SK-N-SH (cell line): ENCODE results near the gene MTG1. TPM values are rescaled to one million over a fixed set of nuclear protein-coding genes. Genes with fewer than 3 reads are reported as not detected.

Source experiments
- CTCF ChIA-PET: fragments of 300-600, 350-600 bp; formaldehyde crosslinking; extraction: SDS; loops from one replicate; lab custom pipeline; 2021; lab: Yijun Ruan, JAX
- POLR2A ChIA-PET: fragments of 350-600 bp; sonication (Branson Sonifier 250); formaldehyde crosslinking; extraction: SDS; loops from one replicate; lab custom pipeline; 2020; ENCODE audit warnings: antibody characterized with exemption, inconsistent platforms; lab: Yijun Ruan, JAX
- DNase-seq: peaks from one replicate; pipeline ENCODE4 v3.0.0; 2012
- H2AFZ ChIP-seq: fragments of 200-600 bp; sonication (generic); 2 replicates; pipeline ENCODE4 v1.8.1; 2016; ENCODE audit warnings: antibody characterized with exemption, mild to moderate bottlenecking, low read depth
- H3F3A ChIP-seq: fragments of 200-600 bp; sonication (generic); replicated peaks from 2 replicates; pipeline ENCODE3; 2016; ENCODE audit warnings: antibody characterized with exemption, mild to moderate bottlenecking; ENCODE audit not compliant: insufficient read depth
- H3K27ac ChIP-seq, 2 experiments: fragments of 200-500 bp in 1 of 2; fragments of 200-600 bp in 1 of 2; sonication (Bioruptor generic) in 1 of 2; sonication (generic), shearing (Covaris generic) in 1 of 2; 2 replicates each; pipeline versions ENCODE4 v1.5.1 to v1.6.1; 2014 to 2016; ENCODE audit warnings: low read depth in 2 of 2, inconsistent platforms in 1 of 2, low read length in 1 of 2, mild to moderate bottlenecking in 1 of 2, mixed read lengths in 1 of 2
- H3K27me3 ChIP-seq: fragments of 200-600 bp; sonication (generic), shearing (Covaris generic); 2 replicates; pipeline ENCODE4 v1.6.1; 2016; ENCODE audit warnings: mixed run types; ENCODE audit not compliant: insufficient read depth
- H3K36me3 ChIP-seq, 2 experiments: fragments of 200-500 bp in 1 of 2; fragments of 200-600 bp in 1 of 2; sonication (Bioruptor generic) in 1 of 2; sonication (generic) in 1 of 2; replicated peaks in 1 of 2; 2 replicates each; pipeline versions ENCODE3 to v1.5.1; 2014 to 2016; ENCODE audit warnings: low read length in 1 of 2, mild to moderate bottlenecking in 1 of 2; ENCODE audit not compliant: insufficient read depth in 2 of 2, control insufficient read depth in 1 of 2
- H3K4me1 ChIP-seq, 2 experiments: fragments of 200-500 bp in 1 of 2; fragments of 200-600 bp in 1 of 2; sonication (Bioruptor generic) in 1 of 2; sonication (generic), shearing (Covaris generic) in 1 of 2; 2 replicates each; pipeline versions ENCODE4 v1.5.1 to v1.6.1; 2014 to 2016; ENCODE audit warnings: low read depth in 1 of 2, low read length in 1 of 2, mixed run types in 1 of 2; ENCODE audit not compliant: insufficient read depth in 2 of 2, control insufficient read depth in 1 of 2
- H3K4me2 ChIP-seq: fragments of 200-600 bp; sonication (generic), shearing (Covaris generic); 2 replicates; pipeline ENCODE4 v1.6.1; 2017; ENCODE audit warnings: mixed run types
- H3K4me3 ChIP-seq, 2 experiments: fragments of 200-500 bp in 1 of 2; fragments of 200-600 bp in 1 of 2; sonication (Bioruptor generic) in 1 of 2; sonication (generic), shearing (Covaris generic) in 1 of 2; 2 replicates each; pipeline versions ENCODE4 v1.5.1 to v1.8.1; 2014 to 2016; ENCODE audit warnings: low read depth in 2 of 2, inconsistent platforms in 1 of 2, low read length in 1 of 2, mild to moderate bottlenecking in 1 of 2, mixed read lengths in 1 of 2, moderate library complexity in 1 of 2
- H3K79me2 ChIP-seq: fragments of 200-600 bp; sonication (generic); 2 replicates; pipeline ENCODE4 v1.8.1; 2017; ENCODE audit warnings: mild to moderate bottlenecking; ENCODE audit not compliant: insufficient read depth
- H3K9ac ChIP-seq: fragments of 200-600 bp; sonication (generic); 2 replicates; pipeline ENCODE4 v1.6.1; 2017; ENCODE audit warnings: mixed run types
- H3K9me2 ChIP-seq: fragments of 200-600 bp; sonication (generic); 2 replicates; pipeline ENCODE4 v1.6.1; 2017; ENCODE audit warnings: mixed run types
- H3K9me3 ChIP-seq: fragments of 200-600 bp; sonication (generic); 2 replicates; pipeline ENCODE4 v1.6.1; 2017; ENCODE audit warnings: mixed run types, mild to moderate bottlenecking, moderate library complexity
- H4K20me1 ChIP-seq: fragments of 200-600 bp; sonication (generic); 2 replicates; pipeline ENCODE4 v1.6.1; 2017; ENCODE audit warnings: mild to moderate bottlenecking, mixed run types; ENCODE audit not compliant: insufficient read depth
- CHD2 ChIP-seq: fragments of 150-350 bp; IDR thresholded peaks from 2 replicates; pipeline ENCODE4 v1.6.1; 2018; ENCODE audit warnings: low read length; ENCODE audit not compliant: partially characterized antibody
- ELF1 ChIP-seq: IDR thresholded peaks from 2 replicates; pipeline ENCODE4 v1.4.0; 2012
- EP300 ChIP-seq, 2 experiments: IDR thresholded peaks; 2 replicates each; pipeline versions ENCODE4 v1.4.0 to v1.6.1; 2012; ENCODE audit warnings: borderline replicate concordance in 1 of 2, low read depth in 1 of 2, low read length in 1 of 2
- FOXM1 ChIP-seq: IDR thresholded peaks from 2 replicates; pipeline ENCODE4 v1.4.0; 2012; ENCODE audit warnings: low read depth, mild to moderate bottlenecking
- GABPA ChIP-seq: IDR thresholded peaks from 2 replicates; pipeline ENCODE4 v1.4.0; 2012; ENCODE audit warnings: low read depth, mild to moderate bottlenecking
- GATA2 ChIP-seq: sonication (generic); formaldehyde crosslinking; IDR thresholded peaks from 2 replicates; pipeline ENCODE4 v1.5.0; 2020; ENCODE audit warnings: mild to moderate bottlenecking, missing genetic modification reagents
- JUND ChIP-seq: IDR thresholded peaks from 2 replicates; pipeline ENCODE4 v1.4.0; 2012
- MXI1 ChIP-seq: IDR thresholded peaks from 2 replicates; pipeline ENCODE4 v1.6.1; 2012; ENCODE audit warnings: mild to moderate bottlenecking, low read depth, low read length, improper control_type of control experiment
- NFIC ChIP-seq: IDR thresholded peaks from 2 replicates; pipeline ENCODE4 v1.4.0; 2012; ENCODE audit warnings: borderline replicate concordance
- POLR2AphosphoS5 ChIP-seq: IDR thresholded peaks from 2 replicates; pipeline ENCODE4 v1.6.1; 2012; ENCODE audit warnings: low read depth, low read length
- RAD21 ChIP-seq: IDR thresholded peaks from 2 replicates; pipeline ENCODE4 v1.6.1; 2012; ENCODE audit warnings: mild to moderate bottlenecking, low read length
- RCOR1 ChIP-seq: fragments of 150-350 bp; IDR thresholded peaks from 2 replicates; pipeline ENCODE4 v1.6.1; 2017; ENCODE audit warnings: antibody characterized with exemption, low read length
- RFX5 ChIP-seq: IDR thresholded peaks from 2 replicates; pipeline ENCODE4 v1.6.1; 2012; ENCODE audit warnings: mild to moderate bottlenecking, improper control_type of control experiment, low read length
- SMC3 ChIP-seq: IDR thresholded peaks from 2 replicates; pipeline ENCODE4 v1.6.1; 2012; ENCODE audit warnings: low read depth, low read length, improper control_type of control experiment
- TAF1 ChIP-seq: IDR thresholded peaks from 2 replicates; pipeline ENCODE4 v1.6.1; 2012; ENCODE audit warnings: low read depth, mild to moderate bottlenecking, low read length, moderate library complexity, borderline replicate concordance
- TCF12 ChIP-seq: IDR thresholded peaks from 2 replicates; pipeline ENCODE4 v1.4.0; 2012
- TEAD4 ChIP-seq: IDR thresholded peaks from 2 replicates; pipeline ENCODE4 v1.4.0; 2012; ENCODE audit warnings: mild to moderate bottlenecking, borderline replicate concordance; ENCODE audit not compliant: insufficient read depth
- YY1 ChIP-seq: IDR thresholded peaks from 2 replicates; pipeline ENCODE4 v1.4.0; 2012; ENCODE audit warnings: low read depth, mild to moderate bottlenecking
- WGBS: methylation state at CpG from one replicate; pipeline ENCODE4 v1.1.6; 2017; ENCODE audit warnings: low lambda C conversion rate; 5-methylcytosine and 5-hydroxymethylcytosine counted together
- polyA plus RNA-seq, 3 experiments: library from polyadenylated mRNA; depleted of rRNA; stranded (reverse); fragments of >200 nt; gene quantifications; 2 replicates each; pipeline ENCODE4 v1.2.3, GENCODE V29; 2012
- TF ChIP-seq, protein P1 (sequence below): fragments of 150-350 bp; IDR thresholded peaks from 2 replicates; pipeline ENCODE4 v1.6.1; 2016; ENCODE audit warnings: mild to moderate bottlenecking, low read depth, low read length
- TF ChIP-seq, protein P2 (sequence below): fragments of 150-350 bp; IDR thresholded peaks from 2 replicates; pipeline ENCODE4 v1.6.1; 2017; ENCODE audit warnings: antibody characterized with exemption, low read length, low read depth, borderline replicate concordance

The MTG1 gene
- polyA plus RNA-seq, 1 of the 3 experiments (the other 2 are of a cell fraction): 86.4 TPM

DNA sequence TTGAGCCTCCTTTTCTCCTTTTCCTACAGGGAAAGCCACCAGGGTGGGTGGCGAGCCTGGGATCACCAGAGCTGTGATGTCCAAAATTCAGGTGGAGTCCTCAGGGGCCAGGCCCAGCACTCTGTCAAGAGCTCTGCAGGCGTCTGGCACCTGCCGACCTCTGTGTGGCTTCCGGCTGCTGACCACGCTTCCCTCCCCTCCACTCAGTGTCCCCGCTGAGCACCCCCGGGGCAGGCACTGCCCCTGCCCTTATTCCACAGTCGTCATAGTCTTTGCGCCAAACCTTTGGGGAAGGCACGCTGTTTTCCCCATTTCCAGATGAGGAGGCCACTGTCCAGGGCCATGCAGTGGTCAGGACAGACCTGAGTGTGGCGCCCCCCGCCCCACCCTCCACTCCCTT is 7.5 kb downstream of the MTG1 start:
- ChIA-PET CTCF (no interaction called here), POLR2A (no interaction called here)
- peaks cover 0 to 12% of the 10 kb centered on the region in 2 experiments; a peak in 3 of 4 replicates for H3K4me1 ChIP-seq
- H4K20me1 ChIP-seq: peaks cover 7% of the 10 kb centered on the region; the same call in 1 of the 2 replicates
- TF ChIP-seq TEAD4 (no peak), GABPA (no peak), GATA2 (no peak), MXI1 (no peak), FOXM1 (no peak), TCF12 (no peak), CHD2 (no peak), ELF1 (no peak), RFX5 (no peak), EP300 (IDR thresholded peaks at IDR 0.05; ENCODE audit: borderline replicate concordance in 1 of 2, low read depth in 1 of 2, low read length in 1 of 2) (no peak), TAF1 (no peak)
- TF ChIP-seq, protein P1, sequence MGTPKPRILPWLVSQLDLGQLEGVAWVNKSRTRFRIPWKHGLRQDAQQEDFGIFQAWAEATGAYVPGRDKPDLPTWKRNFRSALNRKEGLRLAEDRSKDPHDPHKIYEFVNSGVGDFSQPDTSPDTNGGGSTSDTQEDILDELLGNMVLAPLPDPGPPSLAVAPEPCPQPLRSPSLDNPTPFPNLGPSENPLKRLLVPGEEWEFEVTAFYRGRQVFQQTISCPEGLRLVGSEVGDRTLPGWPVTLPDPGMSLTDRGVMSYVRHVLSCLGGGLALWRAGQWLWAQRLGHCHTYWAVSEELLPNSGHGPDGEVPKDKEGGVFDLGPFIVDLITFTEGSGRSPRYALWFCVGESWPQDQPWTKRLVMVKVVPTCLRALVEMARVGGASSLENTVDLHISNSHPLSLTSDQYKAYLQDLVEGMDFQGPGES: no peak
- H3F3A ChIP-seq: peaks cover 13% of the 10 kb centered on the region
- no peaks in the 10 kb centered on the region for H3K9me3 ChIP-seq
- no peak overlapping the region for H3K4me3 ChIP-seq
- H2AFZ ChIP-seq: no peak overlapping the region
- 95% methylated on average over 8 of the region's 12 CpGs for WGBS
- DNase-seq: no peak
- no peaks in the 10 kb centered on the region for H3K9me2 ChIP-seq
- H3K27me3 ChIP-seq: no peaks in the 10 kb centered on the region
- H3K36me3 ChIP-seq: peaks cover 20 to 56% of the 10 kb centered on the region in 2 experiments
- H3K9ac ChIP-seq: no peak overlapping the region
- H3K79me2 ChIP-seq: peaks cover 48% of the 10 kb centered on the region
- no peak overlapping the region for H3K4me2 ChIP-seq
- H3K27ac ChIP-seq: no peak overlapping the region

DNA sequence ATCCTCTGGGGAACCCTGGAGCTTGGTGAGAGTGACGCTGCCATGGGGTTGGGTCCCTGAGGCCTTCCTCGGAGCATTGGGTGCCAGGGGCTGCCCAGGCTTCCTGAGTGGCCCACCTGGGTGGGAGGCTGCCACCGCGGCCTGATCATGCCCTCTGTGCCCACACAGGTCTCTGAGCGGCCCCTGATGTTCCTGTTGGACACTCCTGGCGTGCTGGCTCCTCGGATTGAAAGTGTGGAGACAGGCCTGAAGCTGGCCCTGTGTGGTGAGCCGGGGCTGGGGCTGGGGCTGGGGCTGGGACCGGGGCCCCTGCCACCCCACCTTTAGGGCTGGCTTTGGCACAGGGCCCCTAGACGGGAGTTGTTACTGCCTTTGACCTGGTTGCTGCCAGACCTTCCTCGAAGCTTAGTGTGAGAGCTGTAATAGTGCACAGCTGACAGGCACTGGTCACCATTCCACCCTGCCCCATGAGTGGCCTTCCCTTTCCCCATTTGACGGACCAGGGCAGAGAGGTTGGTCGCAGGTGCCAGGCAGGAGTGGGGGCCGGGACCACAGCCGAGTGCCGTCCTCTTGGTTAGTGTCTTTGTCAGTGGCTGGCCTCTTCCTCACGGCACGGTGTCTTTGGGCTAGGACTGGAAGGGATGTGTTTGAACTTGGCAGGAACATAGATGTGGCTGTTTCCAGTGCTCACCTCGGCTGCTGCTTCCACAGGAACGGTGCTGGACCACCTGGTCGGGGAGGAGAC is 8.2 kb downstream of the MTG1 start:
- H4K20me1 ChIP-seq: peaks cover 13% of the 10 kb centered on the region; the same call in 1 of the 2 replicates
- no peaks in the 10 kb centered on the region for H3K27me3 ChIP-seq
- no peak overlapping the region for H2AFZ ChIP-seq
- peaks cover 48% of the 10 kb centered on the region for H3K79me2 ChIP-seq
- TF ChIP-seq JUND (no peak), TAF1 (no peak), GABPA (no peak), RAD21 (no peak), SMC3 (no peak), CHD2 (no peak), YY1 (no peak), RCOR1 (no peak), POLR2AphosphoS5 (no peak), FOXM1 (no peak), TCF12 (no peak), NFIC (no peak)
- TF ChIP-seq, protein P1: no peak
- TF ChIP-seq, protein P2, sequence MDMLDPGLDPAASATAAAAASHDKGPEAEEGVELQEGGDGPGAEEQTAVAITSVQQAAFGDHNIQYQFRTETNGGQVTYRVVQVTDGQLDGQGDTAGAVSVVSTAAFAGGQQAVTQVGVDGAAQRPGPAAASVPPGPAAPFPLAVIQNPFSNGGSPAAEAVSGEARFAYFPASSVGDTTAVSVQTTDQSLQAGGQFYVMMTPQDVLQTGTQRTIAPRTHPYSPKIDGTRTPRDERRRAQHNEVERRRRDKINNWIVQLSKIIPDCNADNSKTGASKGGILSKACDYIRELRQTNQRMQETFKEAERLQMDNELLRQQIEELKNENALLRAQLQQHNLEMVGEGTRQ: no peak
- no peaks in the 10 kb centered on the region for H3K9me2 ChIP-seq
- H3K27ac ChIP-seq: no peak overlapping the region
- DNase-seq: no peak
- H3F3A ChIP-seq: peaks cover 18% of the 10 kb centered on the region
- H3K4me3 ChIP-seq: no peak overlapping the region
- 98% methylated on average over 13 of the region's 21 CpGs for WGBS
- H3K36me3 ChIP-seq: peaks cover 24 to 60% of the 10 kb centered on the region in 2 experiments
- H3K4me2 ChIP-seq: no peak overlapping the region
- H3K9me3 ChIP-seq: no peaks in the 10 kb centered on the region
- H3K9ac ChIP-seq: no peak overlapping the region
- ChIA-PET POLR2A (no interaction called here), CTCF (no interaction called here)
- peaks cover 0 to 12% of the 10 kb centered on the region in 2 experiments; a peak in 3 of 4 replicates for H3K4me1 ChIP-seq
